Measurements from ENCODE around the gene RELN.
"Not testable (repeated sequence)": the region's sequence is repeated elsewhere in the genome, so short reads cannot be mapped to it uniquely, and the experiment has no call there.

The RELN gene

DNA sequence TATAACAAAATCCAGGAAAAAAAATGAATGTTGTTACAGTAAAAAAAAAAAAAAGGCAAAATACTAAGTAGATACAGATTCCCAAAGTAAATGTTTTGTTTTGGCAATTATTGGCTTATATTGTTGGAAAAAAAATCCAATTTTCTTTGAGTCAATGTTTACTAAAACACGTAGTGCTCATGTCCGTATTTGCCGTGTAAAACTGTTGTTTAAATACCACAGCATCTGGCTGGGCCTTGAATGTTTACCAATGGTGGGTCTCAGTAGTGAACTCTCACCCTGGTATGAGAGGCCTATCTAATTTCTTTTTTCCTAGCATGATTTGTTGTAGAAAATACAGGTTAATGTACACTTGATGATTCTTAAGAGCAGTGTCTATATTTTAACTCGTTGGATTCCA, 502.0 kb downstream of the RELN start:
- no peak for DNase-seq (ENCODE audit: low spot score)

DNA sequence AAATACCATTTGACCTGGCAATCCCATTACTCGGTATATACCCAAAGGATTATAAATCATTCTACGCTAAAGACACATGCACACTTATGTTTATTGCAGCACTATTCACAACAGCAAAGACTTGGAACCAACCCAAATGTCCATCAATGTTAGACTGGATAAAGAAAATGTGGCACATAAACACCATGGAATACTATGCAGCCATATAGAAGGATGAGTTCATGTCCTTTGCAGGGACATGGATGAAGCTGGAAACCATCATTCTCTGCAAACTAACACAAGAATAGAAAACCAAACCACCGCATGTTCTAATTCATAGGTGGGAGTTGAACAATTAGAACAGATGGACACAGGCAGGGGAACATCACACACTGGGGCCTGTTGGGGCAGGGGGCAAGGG, 502.6 kb downstream of the RELN start:
- DNase-seq (ENCODE audit: low spot score) = not testable (repeated sequence)

DNA sequence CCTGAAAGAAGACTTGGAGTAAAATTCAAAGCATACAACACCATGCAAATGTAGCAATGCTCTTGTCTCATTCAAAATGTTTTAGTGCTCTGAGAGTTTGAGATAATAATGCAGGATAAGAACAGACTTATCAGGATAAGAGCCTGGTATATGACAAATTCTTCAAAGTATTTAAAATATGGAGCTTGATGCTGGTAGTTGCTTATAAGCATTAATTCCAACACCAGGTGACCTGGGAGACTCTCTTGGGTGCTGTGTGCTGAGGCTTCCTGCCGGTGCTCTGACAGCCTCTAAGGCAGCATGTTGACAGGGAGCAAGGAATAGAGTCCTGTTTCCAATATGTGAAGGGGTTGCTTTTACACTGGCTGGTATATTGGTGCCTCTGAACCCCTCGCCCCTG, 508.7 kb downstream of the RELN start:
- no peak for DNase-seq (ENCODE audit: low spot score)

DNA sequence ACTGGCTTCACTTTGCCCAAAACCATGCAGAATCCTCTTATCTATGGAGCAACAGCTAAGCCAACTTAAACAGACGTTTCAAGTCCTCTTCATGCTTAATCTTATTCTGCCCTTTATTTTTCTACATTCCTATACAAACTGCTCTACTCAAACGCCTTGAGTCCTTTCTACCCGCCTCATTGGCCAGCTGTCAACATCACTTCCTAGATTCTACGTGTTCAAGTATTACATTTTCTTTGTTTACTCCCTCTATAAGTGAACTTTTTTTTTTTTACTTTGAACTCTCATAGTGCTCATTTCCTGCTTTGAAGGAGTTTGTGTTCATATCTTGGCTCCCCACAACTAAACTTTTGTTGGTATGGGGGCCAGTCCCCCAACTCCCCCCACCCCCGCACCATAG, 514.5 kb downstream of the RELN start:
- DNase-seq (ENCODE audit: low spot score) = no peak

DNA sequence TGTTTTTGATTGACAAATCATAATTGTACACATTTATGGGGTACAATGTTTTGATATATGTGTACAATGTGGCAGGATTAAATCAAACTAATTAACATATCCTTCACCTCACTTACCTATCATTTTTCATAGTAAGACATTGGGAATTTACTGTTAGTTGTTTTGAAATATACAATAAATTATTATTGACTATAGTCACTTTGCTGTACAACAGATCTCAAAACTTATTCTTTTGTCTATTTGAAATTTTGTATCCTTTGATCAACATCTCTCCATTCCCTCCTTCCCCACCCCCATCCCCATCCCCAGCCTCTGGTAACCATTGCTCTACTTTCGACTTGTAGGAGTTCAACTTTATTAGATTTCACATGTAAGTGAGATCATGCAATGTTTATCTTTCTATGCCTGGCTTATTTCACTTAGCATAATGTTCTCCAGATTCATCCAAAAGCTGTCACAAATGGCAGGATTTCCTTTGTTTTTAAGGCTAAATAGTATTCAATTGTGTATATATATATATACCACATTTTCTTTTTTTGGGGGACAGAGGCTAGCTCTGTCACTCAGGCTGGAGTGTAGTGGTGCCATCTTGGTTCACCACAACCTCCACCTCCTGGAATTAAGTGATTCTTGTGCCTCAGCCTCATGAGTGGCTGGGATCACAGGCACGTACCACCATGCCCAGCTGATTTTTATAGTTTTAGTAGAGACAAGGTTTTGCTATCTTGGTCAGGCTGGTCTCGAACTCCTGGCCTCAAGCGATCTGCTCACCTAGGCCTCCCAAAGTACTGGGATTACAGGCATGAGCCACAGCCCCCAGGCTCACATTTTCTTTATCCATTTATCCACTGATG, 520.1 kb downstream of the RELN start:
- DNase-seq (ENCODE audit: low spot score) = no peak

DNA sequence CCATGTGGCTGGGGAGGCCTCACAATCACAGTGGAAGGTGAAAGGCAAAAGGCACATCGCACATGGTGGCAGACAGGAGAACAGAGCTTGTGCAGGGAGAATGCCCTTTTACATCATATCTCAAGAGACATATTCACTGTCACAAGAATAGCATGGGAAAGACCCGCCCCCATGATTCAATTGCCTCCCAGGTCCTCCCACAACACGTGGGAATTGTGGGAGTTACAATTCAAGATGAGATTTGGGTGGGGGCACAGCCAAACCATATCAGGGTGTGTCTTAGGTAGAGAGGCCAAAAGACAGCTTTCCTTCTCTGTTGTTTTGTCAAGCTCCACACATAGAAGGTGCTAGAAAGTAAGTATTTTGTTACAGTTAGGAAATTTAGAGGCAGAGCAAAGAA, 522.6 kb downstream of the RELN start:
- DNase-seq (ENCODE audit: low spot score) = no peak

DNA sequence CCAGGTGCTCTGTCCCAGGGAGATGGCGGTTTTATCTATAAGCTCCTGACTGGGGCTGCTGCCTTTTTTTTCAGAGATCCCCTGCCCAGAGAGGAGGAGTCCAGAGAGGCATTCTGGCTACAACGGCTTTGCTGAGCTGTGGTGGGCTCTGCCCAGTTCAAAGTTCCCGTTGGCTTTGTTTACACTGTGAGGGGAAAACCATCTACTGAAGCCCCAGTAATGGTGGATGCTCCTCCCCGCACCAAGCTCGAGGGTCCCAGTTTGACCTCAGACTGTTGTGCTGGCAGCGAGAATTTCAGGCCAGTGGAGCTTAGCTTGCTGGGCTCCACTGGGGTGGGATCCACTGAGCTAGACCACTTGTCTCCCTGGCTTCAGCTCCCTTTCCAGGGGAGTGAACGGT, 527.1 kb downstream of the RELN start:
- DNase-seq (ENCODE audit: low spot score) = no peak

DNA sequence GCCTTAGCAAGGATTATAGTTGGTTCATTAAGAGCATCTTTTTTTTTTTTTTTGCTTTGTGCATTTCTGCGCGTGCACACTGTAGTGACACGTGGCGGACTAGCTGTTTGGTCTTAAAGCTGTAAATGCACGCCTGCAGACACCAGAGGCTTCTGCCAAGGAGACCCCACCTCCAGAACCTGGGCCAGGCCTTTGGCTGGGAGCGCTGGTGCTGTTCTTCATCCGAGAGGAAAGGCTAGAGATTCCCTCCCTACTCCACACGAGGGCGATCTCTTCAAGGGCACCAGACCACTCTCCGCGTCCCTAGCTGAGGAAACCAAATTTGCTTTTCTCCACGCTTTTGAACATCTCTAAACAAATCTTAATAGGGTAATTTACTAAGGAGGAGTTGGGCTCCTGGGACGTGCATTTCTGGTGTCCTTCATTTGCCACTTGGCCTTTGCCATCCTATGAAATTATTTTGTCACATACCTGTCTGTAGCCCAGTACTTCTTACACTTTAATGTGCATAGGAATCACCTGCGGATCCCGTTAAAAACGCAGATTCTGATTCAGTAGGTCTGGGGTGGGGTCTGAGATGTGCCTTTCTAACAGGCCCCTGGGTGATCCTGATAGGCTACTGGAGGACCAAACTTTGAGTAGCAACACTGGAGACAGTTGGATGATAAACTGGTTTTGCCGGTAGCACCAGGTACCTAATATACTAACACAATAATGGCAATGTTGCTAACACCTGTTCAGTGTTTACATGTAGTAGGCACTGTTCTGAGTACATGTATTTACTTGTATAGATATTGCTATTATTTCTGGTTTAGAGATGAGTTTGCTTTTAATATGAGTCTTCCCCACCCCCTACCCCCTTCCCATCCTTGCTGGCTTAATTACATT, 542.1 kb downstream of the RELN start:
- DNase-seq (ENCODE audit: low spot score) = peak; percentile 50

DNA sequence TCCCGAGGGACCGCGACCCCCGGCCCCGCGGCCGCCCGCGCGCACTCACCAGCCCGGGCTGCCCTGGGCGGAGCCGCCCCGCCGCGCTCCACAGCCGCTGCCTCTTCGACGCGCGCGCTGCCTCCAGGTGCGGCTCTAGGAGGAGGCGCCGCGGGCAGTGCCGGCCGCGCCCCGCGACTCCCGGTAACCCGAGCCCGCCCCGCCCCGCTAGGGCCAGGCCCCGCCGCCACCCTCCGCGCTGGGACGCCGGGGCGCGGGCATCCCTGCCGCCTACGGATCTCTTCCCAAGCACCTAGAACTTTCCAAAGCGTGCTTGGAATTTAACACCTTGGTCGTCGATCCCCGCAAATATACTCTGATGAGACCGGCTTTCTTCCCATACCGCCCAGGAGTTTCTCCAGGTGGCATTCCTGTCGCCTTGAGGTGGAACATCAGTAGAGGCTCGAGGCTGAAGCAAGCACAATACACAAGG, 543.4 kb downstream of the RELN start, which contains the start of gene SLC26A5:
Gene SLC26A5 (minus strand): TSS at position 159 of the 472 bp plus-strand sequence. CDS start 24,693 bp downstream, outside the sequence.
- DNase-seq (ENCODE audit: low spot score) = no peak

DNA sequence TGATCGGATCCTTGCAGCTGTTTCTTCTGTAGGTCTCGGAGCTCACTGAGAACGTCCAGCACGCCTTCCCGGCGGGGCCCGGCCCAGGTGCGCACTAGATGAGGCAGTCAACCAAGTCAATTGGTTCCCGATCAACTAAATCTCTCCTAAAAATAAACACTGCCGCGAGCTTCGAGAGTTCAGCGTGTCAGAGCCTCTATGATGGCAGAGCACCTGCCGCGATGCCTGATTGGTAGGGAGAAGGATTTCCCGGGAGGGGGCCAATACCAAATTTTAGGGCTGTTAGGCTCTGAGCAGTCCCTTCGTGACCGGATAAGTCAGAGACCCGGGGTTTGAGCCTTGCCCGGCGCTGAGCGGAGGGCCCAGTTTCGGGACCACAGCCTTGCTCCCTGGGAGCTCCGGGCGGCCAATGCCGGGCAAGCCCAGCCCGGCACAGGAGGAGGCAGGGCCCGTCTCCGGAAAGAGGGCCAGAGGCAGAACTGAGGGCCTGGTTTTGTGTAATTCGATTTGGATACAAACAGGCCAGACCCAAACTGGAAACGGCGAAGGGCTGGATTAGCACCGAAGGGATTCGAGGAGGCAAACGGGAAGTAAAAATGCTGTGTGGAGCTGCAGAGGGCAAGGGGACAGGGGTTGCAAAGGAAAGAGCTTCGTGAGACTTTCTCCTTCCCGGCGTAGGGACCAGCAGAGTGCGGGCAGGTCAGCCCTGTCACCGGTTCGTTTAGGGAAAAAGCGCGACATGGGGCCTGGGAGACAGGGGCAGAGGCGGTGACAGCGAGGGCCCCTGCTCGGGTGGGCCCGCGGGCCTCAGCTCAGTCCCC, 544.0 kb downstream of the RELN start:
- DNase-seq (ENCODE audit: low spot score) = no peak

DNA sequence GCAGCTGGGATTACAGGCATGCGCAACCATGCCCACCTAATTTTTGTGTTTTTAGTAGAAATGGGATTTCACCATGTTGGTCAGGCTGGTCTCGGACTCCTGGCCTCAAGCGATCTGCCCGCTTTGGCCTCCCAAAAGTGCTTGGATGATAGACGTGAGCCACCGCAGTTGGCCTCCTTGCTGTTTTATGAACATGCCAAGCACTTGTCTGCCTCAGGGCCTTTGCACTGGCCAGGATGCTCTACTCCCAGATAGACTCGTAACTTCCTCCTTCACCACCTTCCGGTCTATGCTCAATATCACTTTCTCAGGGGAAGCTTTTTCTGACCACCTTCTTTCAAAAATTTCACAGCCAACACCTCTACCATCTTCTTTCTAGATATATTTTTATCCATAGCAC, 549.8 kb downstream of the RELN start:
- no peak for DNase-seq (ENCODE audit: low spot score)

DNA sequence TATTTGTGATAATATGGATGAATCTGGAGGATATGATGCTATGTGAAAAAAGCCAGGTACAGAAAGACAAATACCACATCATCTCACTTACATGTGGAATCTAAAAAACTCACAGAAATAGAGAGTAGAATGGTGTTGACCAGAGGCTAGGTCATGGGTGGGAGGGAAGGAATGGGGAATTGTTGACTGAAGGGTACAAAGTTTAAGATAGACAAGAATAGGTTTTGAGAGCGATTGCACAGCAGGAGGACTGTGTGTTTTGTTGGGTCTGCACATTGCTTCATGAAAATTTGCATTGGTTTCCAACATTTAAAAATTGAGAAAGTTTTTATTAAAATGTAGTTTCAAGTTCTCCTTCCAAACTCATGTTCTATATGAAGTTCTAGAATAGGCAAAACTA, 551.8 kb downstream of the RELN start:
- DNase-seq (ENCODE audit: low spot score) = no peak

DNA sequence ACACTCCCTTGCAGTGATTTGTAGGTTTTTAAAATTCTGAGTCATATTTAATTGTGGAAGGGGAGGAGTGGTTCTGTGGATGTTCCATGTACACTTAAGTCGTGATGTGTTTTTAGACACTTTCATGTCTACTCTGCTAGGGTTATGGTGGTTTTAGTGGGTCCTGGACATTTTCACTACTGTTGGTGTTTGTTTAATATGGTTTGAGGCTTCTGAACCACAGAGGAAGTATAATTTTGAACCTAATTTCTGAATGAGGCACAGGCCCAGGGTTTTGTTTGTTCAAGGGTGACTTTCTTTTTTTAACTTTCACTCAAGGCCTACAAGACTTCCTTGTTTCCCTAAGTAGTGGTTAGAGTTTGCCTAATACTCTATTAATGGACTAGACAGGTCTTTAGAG, 556.7 kb downstream of the RELN start:
- no peak for DNase-seq (ENCODE audit: low spot score)

DNA sequence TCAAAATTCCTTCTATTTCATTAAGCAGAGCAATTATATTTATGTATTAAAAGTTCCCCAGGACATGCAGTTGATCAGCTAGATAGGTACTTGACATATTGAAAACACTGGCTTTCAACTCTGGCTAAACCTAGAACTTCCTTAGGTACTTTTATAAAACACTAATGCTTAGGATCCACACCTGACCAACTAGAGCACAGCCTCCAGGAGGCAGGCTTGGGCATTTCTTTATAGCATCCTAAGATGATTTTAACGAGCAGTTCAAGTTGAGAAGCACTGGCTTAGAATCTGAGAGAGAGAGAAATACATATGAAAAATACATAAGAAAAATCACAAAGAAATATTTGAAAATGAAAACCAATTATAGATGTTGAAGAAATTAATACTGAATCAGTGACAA, 564.3 kb downstream of the RELN start:
- DNase-seq (ENCODE audit: low spot score) = no peak

DNA sequence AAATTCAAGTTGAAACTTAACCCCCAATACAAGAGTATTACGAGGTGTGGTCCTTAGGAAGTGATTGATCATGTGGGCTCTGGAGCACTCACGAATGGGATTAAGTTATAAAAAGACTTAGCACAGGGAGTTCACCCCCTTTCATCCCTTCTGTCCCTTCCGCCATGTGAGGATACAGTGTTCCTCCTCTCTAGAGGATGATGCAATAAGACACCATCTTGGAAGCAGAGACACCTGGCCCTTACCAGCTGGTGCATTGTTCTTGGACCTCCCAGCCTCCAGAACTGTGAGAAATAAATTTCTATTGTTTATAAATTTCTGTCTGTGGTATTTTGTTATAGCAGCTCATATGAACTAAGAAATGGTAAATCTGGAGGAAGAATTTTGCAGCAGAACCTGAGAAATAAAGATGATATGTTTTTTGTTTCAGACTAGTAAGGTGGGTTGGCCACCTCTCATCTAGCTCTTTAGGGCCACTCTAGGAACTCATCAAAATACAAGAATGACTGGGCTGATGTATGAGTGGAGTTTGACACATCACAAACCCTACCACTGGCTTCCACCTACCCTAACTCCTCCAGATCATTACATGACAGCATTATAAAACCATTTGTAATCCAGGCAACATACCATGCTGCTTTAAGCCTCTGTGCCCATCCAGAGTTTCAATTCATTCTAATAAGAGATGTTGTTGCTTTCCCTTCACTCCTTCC, 565.8 kb downstream of the RELN start:
- no peak for DNase-seq (ENCODE audit: low spot score)

Measured in pons (tissue), 1 donor.